ENCODE measurements around the gene RAB34. TPM values are rescaled to one million over a fixed set of nuclear protein-coding genes. Genes with fewer than 3 reads are reported as not detected.
A peak's percentile ranks its signal among the peaks of the same experiment; 100 is the strongest.

RAB34 gene
- total and polyA plus RNA-seq, 9 of the 15 experiments (the other 6 are each of a cell fraction or from before 2014, with no cell fraction given) = 0.07 to 3.8 (median 0.46) TPM; not detected in 1

GRCh38 chr17:28746611-28747050, 29.0 kb upstream of the RAB34 start:
- peak overlapping the region; percentile 94; the same call in 1 of the 2 replicates for H3K4me2 ChIP-seq (ENCODE audit: insufficient read depth, low read length)
- ATAC-seq = no peak

GRCh38 chr17:28745786-28746411, 28.2 kb upstream of the RAB34 start:
- peaks cover 39 to 78% of the 10 kb centered on the region in 2 experiments for H3K4me1 ChIP-seq (replicated peaks in 1 of 2; ENCODE audit: control insufficient read depth in 2 of 2, insufficient read depth in 2 of 2, low read length in 2 of 2)
- in situ Hi-C loops (cut with MboI) (no loop called here), intact Hi-C loops (cut with micrococcal nuclease) (no loop called here)
- ChIA-PET POLR2A (interaction anchor here (0.7 to 17.4 kb wide), 8 partner anchors 10 to 206 kb away, joined by 3 to 367 read pairs (median 4); partner anchors contain the start of genes NEK8, RPL23A and TLCD1), CTCF (ENCODE audit: low intra/inter-chr PET ratio) (interaction anchor here (1.9 kb wide), 1 partner anchor 19 kb away, joined by 14 read pairs; the partner anchor contains the start of genes NEK8 and TLCD1)
- no peaks in the 10 kb centered on the region for H3K9me3 ChIP-seq (replicated peaks; ENCODE audit: control insufficient read depth, insufficient read depth, low read depth, low read length)
- H3K9ac ChIP-seq (ENCODE audit: insufficient read depth in 1 of 2, low read depth in 2 of 2, low read length in 2 of 2) = peak overlapping the region; percentile 93 to 99; a peak in 3 of 4 replicates
- H3K9me1 ChIP-seq (ENCODE audit: control insufficient read depth, insufficient read depth, low read length) = no peaks in the 10 kb centered on the region
- H2AFZ ChIP-seq (ENCODE audit: low read depth, low read length) = no peak overlapping the region
- DNase-seq (ENCODE audit: extremely low read depth in 1 of 4, low spot score in 3 of 4) = no peak
- 67% methylated on average over 4 of the region's 4 CpGs for WGBS (ENCODE audit: insufficient coverage, low coverage, missing lambda C conversion rate)
- no peak for ATAC-seq
- peak overlapping the region; percentile 94 for H3K4me2 ChIP-seq (ENCODE audit: insufficient read depth, low read length)
- H3K27ac ChIP-seq (ENCODE audit: extremely low read depth, low read depth, low read length) = peak overlapping the region; percentile 96
- H3K79me2 ChIP-seq (ENCODE audit: control insufficient read depth, insufficient read depth, low read length) = peaks cover 60% of the 10 kb centered on the region
- peaks cover 60% of the 10 kb centered on the region for H3K36me3 ChIP-seq (ENCODE audit: control insufficient read depth, insufficient read depth, low read length)
- H3K4me3 ChIP-seq = peak overlapping the region; percentile 87
- H4K20me1 ChIP-seq (replicated peaks; ENCODE audit: control insufficient read depth, insufficient read depth, low read length) = peaks cover 27% of the 10 kb centered on the region
- no peak for FAIRE-seq
- no peaks in the 10 kb centered on the region for H3K27me3 ChIP-seq (ENCODE audit: control insufficient read depth in 2 of 2, insufficient read depth in 2 of 2, low read length in 2 of 2)
- no TSS peak for BruUV-seq (replicated peaks)
- TF ChIP-seq, protein P1, sequence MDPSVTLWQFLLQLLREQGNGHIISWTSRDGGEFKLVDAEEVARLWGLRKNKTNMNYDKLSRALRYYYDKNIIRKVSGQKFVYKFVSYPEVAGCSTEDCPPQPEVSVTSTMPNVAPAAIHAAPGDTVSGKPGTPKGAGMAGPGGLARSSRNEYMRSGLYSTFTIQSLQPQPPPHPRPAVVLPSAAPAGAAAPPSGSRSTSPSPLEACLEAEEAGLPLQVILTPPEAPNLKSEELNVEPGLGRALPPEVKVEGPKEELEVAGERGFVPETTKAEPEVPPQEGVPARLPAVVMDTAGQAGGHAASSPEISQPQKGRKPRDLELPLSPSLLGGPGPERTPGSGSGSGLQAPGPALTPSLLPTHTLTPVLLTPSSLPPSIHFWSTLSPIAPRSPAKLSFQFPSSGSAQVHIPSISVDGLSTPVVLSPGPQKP (CRISPR knock-in tag; IDR thresholded peaks at IDR 0.05) = no peak
- no peak for TF ChIP-seq GTF2F1 (IDR thresholded peaks at IDR 0.05; ENCODE audit: low read depth, low read length)
- no peak for TF ChIP-seq ETV1 (tag; conservative IDR thresholded peaks at IDR 0.05; ENCODE audit: low read depth)
- no peak for TF ChIP-seq RAD21 (CRISPR knock-in tag; conservative IDR thresholded peaks at IDR 0.05 in 1 of 2, IDR thresholded peaks at IDR 0.05 in 1 of 2)
- no peak for TF ChIP-seq VEZF1 (CRISPR knock-in tag; IDR thresholded peaks at IDR 0.05)
- TF ChIP-seq ZNF165 (CRISPR knock-in tag; IDR thresholded peaks at IDR 0.05; ENCODE audit: borderline replicate concordance) = no peak
- TF ChIP-seq ZNF184 (CRISPR knock-in tag; IDR thresholded peaks at IDR 0.05) = no peak
- TF ChIP-seq NR1H2 (CRISPR knock-in tag; IDR thresholded peaks at IDR 0.05) = no peak
- TF ChIP-seq HDAC6 (IDR thresholded peaks at IDR 0.05; ENCODE audit: low read depth, low read length) = no peak
- TF ChIP-seq C11orf30 (IDR thresholded peaks at IDR 0.05; ENCODE audit: low read depth) = peak; percentile 89

More at GRCh38 chr17:28746611-28747050, 29.0 kb upstream of the RAB34 start:
- H3K4me1 ChIP-seq (replicated peaks in 1 of 2; ENCODE audit: control insufficient read depth in 2 of 2, insufficient read depth in 2 of 2, low read length in 2 of 2) = peaks cover 33 to 71% of the 10 kb centered on the region in 2 experiments
- H4K20me1 ChIP-seq (replicated peaks; ENCODE audit: control insufficient read depth, insufficient read depth, low read length) = peaks cover 27% of the 10 kb centered on the region
- H3K9me1 ChIP-seq (ENCODE audit: control insufficient read depth, insufficient read depth, low read length) = no peaks in the 10 kb centered on the region
- CTCF ChIA-PET (ENCODE audit: low intra/inter-chr PET ratio) = interaction anchor here (6.8 kb wide), 1 partner anchor 19 kb away, joined by 117 read pairs; the partner anchor contains the start of genes NEK8 and TLCD1
- H3K27ac ChIP-seq (ENCODE audit: extremely low read depth, low read depth, low read length) = peak overlapping the region; percentile 96; the same call in 1 of the 3 replicates
- peaks cover 68% of the 10 kb centered on the region for H3K36me3 ChIP-seq (ENCODE audit: control insufficient read depth, insufficient read depth, low read length)
- H3K27me3 ChIP-seq (ENCODE audit: control insufficient read depth in 2 of 2, insufficient read depth in 2 of 2, low read length in 2 of 2) = no peaks in the 10 kb centered on the region
- no TSS peak for BruUV-seq (replicated peaks)
- no peak overlapping the region for H2AFZ ChIP-seq (ENCODE audit: low read depth, low read length)
- H3K9ac ChIP-seq (ENCODE audit: insufficient read depth in 1 of 2, low read depth in 2 of 2, low read length in 2 of 2) = peak overlapping the region; percentile 93 to 99; a peak in 3 of 4 replicates
- FAIRE-seq = no peak
- intact Hi-C loops (cut with micrococcal nuclease) = no loop called here
- peaks cover 65% of the 10 kb centered on the region for H3K79me2 ChIP-seq (ENCODE audit: control insufficient read depth, insufficient read depth, low read length)
- peak in 2 of 4 experiments; percentile 33 to 49 for DNase-seq (ENCODE audit: extremely low read depth in 1 of 4, low spot score in 3 of 4)
- WGBS (ENCODE audit: insufficient coverage, low coverage, missing lambda C conversion rate) = 70% methylated on average over 5 of the region's 5 CpGs
- POLR2A ChIA-PET = interaction anchor here (0.6 to 17.4 kb wide), 12 partner anchors 10 to 205 kb away, joined by 3 to 367 read pairs (median 4); partner anchors contain the start of genes NEK8, RPL23A and TLCD1
- no peaks in the 10 kb centered on the region for H3K9me3 ChIP-seq (replicated peaks; ENCODE audit: control insufficient read depth, insufficient read depth, low read depth, low read length)
- TF ChIP-seq ZNF644 (tag; IDR thresholded peaks at IDR 0.05; ENCODE audit: low read depth) (no peak), MTA1 (IDR thresholded peaks at IDR 0.05; ENCODE audit: borderline replicate concordance) (no peak), POLR2AphosphoS5 (IDR thresholded peaks at IDR 0.05; ENCODE audit: control insufficient read depth, insufficient read depth, low read depth, low read length) (0 out of 2 replicates have a peak, but pooled peaks have one; percentile 3)
- in situ Hi-C loops (cut with MboI) = no loop called here
- no peak overlapping the region for H3K4me3 ChIP-seq
